ACC112 (cell line): ENCODE measurements around the gene TMEM8B.

Experiments used
- H2AFZ ChIP-seq: fragments of 200-600 bp; sonication (generic); one replicate; pipeline ENCODE4 v1.6.0; 2017; ENCODE audit warnings: antibody characterized with exemption, low read length; ENCODE audit not compliant: unreplicated experiment
- H3K27ac ChIP-seq: fragments of 200-600 bp; sonication (generic); 2 replicates; pipeline ENCODE4 v1.5.1; 2014; ENCODE audit warnings: low read depth, mild to moderate bottlenecking, antibody characterized with exemption, low read length, moderate library complexity
- H3K27me3 ChIP-seq: fragments of 200-600 bp; sonication (generic); 2 replicates; pipeline ENCODE4 v1.6.1; 2014; ENCODE audit warnings: mild to moderate bottlenecking, antibody characterized with exemption, low read length, moderate library complexity, mixed read lengths; ENCODE audit not compliant: insufficient read depth
- H3K36me3 ChIP-seq: fragments of 200-600 bp; sonication (generic); 2 replicates; pipeline ENCODE4 v1.6.1; 2016; ENCODE audit warnings: mild to moderate bottlenecking, antibody characterized with exemption, low read length, moderate library complexity, mixed read lengths; ENCODE audit not compliant: insufficient read depth
- H3K4me1 ChIP-seq: fragments of 200-600 bp; sonication (generic); one replicate; pipeline ENCODE4 v1.6.1; 2016; ENCODE audit warnings: low read length, mixed read lengths; ENCODE audit not compliant: insufficient read depth, unreplicated experiment, control insufficient read depth
- H3K4me3 ChIP-seq: fragments of 200-600 bp; sonication (generic); 2 replicates; pipeline ENCODE4 v1.5.1; 2014; ENCODE audit warnings: mild to moderate bottlenecking, low read depth, low read length
- H3K79me2 ChIP-seq: fragments of 200-600 bp; sonication (generic); one replicate; pipeline ENCODE4 v1.6.0; 2016; ENCODE audit warnings: low read length; ENCODE audit not compliant: control insufficient read depth, unreplicated experiment, insufficient read depth

TMEM8B gene

GRCh38 chr9:35856882-35857281 is 27.9 kb downstream of the TMEM8B start:
- Histone ChIP-seq H3K36me3 (no peaks in the 10 kb centered on the region), H3K4me1 (no peaks in the 10 kb centered on the region), H3K79me2 (no peaks in the 10 kb centered on the region), H2AFZ (no peak overlapping the region), H3K4me3 (no peak overlapping the region), H3K27ac (no peak overlapping the region), H3K27me3 (peaks cover 21% of the 10 kb centered on the region)

GRCh38 chr9:35858458-35858857 is 29.4 kb downstream of the TMEM8B start:
- H3K36me3 ChIP-seq, result no peaks in the 10 kb centered on the region
- no peak overlapping the region for H2AFZ ChIP-seq

GRCh38 chr9:35859310-35859989 is 30.4 kb downstream of the TMEM8B start:
- Histone ChIP-seq H3K36me3 (no peaks in the 10 kb centered on the region), H3K4me1 (no peaks in the 10 kb centered on the region), H3K27ac (no peak overlapping the region), H3K4me3 (no peak overlapping the region), H3K79me2 (no peaks in the 10 kb centered on the region), H2AFZ (no peak overlapping the region), H3K27me3 (peaks cover 34% of the 10 kb centered on the region)

More at GRCh38 chr9:35858458-35858857, 29.4 kb downstream of the TMEM8B start:
- Histone ChIP-seq H3K4me3 (no peak overlapping the region), H3K27me3 (peaks cover 32% of the 10 kb centered on the region), H3K4me1 (no peaks in the 10 kb centered on the region), H3K27ac (no peak overlapping the region), H3K79me2 (no peaks in the 10 kb centered on the region)

- Histone ChIP-seq H3K36me3 (no peaks in the 10 kb centered on the region), H3K27ac (no peak overlapping the region), H3K4me3 (no peak overlapping the region), H3K79me2 (no peaks in the 10 kb centered on the region), H3K4me1 (no peaks in the 10 kb centered on the region), H2AFZ (no peak overlapping the region), H3K27me3 (peaks cover 34% of the 10 kb centered on the region)
These were observed 30.9 kb downstream of the TMEM8B start for GRCh38 chr9:35859990-35860339.

GRCh38 chr9:35861161-35861897 is 32.3 kb downstream of the TMEM8B start:
- Histone ChIP-seq H3K27me3 (peaks cover 34% of the 10 kb centered on the region), H3K4me3 (no peak overlapping the region), H3K27ac (no peak overlapping the region), H3K4me1 (no peaks in the 10 kb centered on the region), H2AFZ (no peak overlapping the region), H3K36me3 (no peaks in the 10 kb centered on the region), H3K79me2 (no peaks in the 10 kb centered on the region)

- no peaks in the 10 kb centered on the region for H3K4me1 ChIP-seq
- peaks cover 34% of the 10 kb centered on the region for H3K27me3 ChIP-seq
- no peak overlapping the region for H2AFZ ChIP-seq
- H3K36me3 ChIP-seq, result no peaks in the 10 kb centered on the region
- no peaks in the 10 kb centered on the region for H3K79me2 ChIP-seq
- H3K4me3 ChIP-seq, result no peak overlapping the region
- no peak overlapping the region for H3K27ac ChIP-seq
These were observed 33.3 kb downstream of the TMEM8B start for GRCh38 chr9:35862328-35862727.

GRCh38 chr9:35863583-35863982 is 34.6 kb downstream of the TMEM8B start:
- no peaks in the 10 kb centered on the region for H3K4me1 ChIP-seq
- no peaks in the 10 kb centered on the region for H3K36me3 ChIP-seq
- no peak overlapping the region for H3K4me3 ChIP-seq
- H2AFZ ChIP-seq, result no peak overlapping the region
- peaks cover 34% of the 10 kb centered on the region for H3K27me3 ChIP-seq
- H3K79me2 ChIP-seq, result no peaks in the 10 kb centered on the region
- H3K27ac ChIP-seq, result no peak overlapping the region

GRCh38 chr9:35864695-35865255 is 35.7 kb downstream of the TMEM8B start:
- Histone ChIP-seq H3K79me2 (no peaks in the 10 kb centered on the region), H3K27me3 (peaks cover 34% of the 10 kb centered on the region), H3K4me3 (no peak overlapping the region), H2AFZ (no peak overlapping the region), H3K27ac (no peak overlapping the region), H3K36me3 (no peaks in the 10 kb centered on the region), H3K4me1 (no peaks in the 10 kb centered on the region)

- no peaks in the 10 kb centered on the region for H3K79me2 ChIP-seq
- no peaks in the 10 kb centered on the region for H3K4me1 ChIP-seq
- peaks cover 7% of the 10 kb centered on the region; the same call in 1 of the 2 replicates for H3K27me3 ChIP-seq
- H3K27ac ChIP-seq, result no peak overlapping the region
- no peak overlapping the region for H2AFZ ChIP-seq
- H3K4me3 ChIP-seq, result no peak overlapping the region
- no peaks in the 10 kb centered on the region for H3K36me3 ChIP-seq
These were observed 38.5 kb downstream of the TMEM8B start for GRCh38 chr9:35867538-35867937.

GRCh38 chr9:35868933-35869332 is 39.9 kb downstream of the TMEM8B start:
- H3K27ac ChIP-seq, result no peak overlapping the region
- H3K4me3 ChIP-seq, result no peak overlapping the region
- no peaks in the 10 kb centered on the region for H3K4me1 ChIP-seq
- H3K79me2 ChIP-seq, result no peaks in the 10 kb centered on the region
- H2AFZ ChIP-seq, result no peak overlapping the region
- H3K27me3 ChIP-seq, result no peaks in the 10 kb centered on the region
- H3K36me3 ChIP-seq, result no peaks in the 10 kb centered on the region
